AG09319 (cell line): ENCODE measurements around the gene ICA1L.

ENCODE experiments used
- DNase-seq: peaks from one replicate; pipeline ENCODE4 v3.0.0-alpha.2; 2010; ENCODE audit warnings: low read depth; ENCODE audit errors: extremely low read depth
- CTCF ChIP-seq: IDR thresholded peaks from 2 replicates; pipeline ENCODE4 v1.5.1; 2011; ENCODE audit warnings: low read depth, mild to moderate bottlenecking, inconsistent platforms, low read length, moderate library complexity

The ICA1L gene

GRCh38 chr2:202797944-202798343, 73.6 kb downstream of the ICA1L start:
- TF ChIP-seq CTCF: no peak

GRCh38 chr2:202790676-202791075, 80.9 kb downstream of the ICA1L start:
- no peak for TF ChIP-seq CTCF
- DNase-seq: no peak

More at GRCh38 chr2:202797944-202798343, 73.6 kb downstream of the ICA1L start:
- no peak for DNase-seq

GRCh38 chr2:202786842-202787241, 84.7 kb downstream of the ICA1L start:
- DNase-seq: no peak
- TF ChIP-seq CTCF: no peak

GRCh38 chr2:202782940-202783558, 88.5 kb downstream of the ICA1L start:
- no peak for TF ChIP-seq CTCF
- peak; percentile 19 for DNase-seq

GRCh38 chr2:202780514-202781021, 91.0 kb downstream of the ICA1L start:
- TF ChIP-seq CTCF: no peak
- DNase-seq: no peak

GRCh38 chr2:202778217-202778616, 93.3 kb downstream of the ICA1L start:
- DNase-seq: no peak

More at GRCh38 chr2:202778217-202778616, 93.3 kb downstream of the ICA1L start:
- no peak for TF ChIP-seq CTCF
